Natural killer cell (primary cell): Measurements from ENCODE around the gene WDR5. TPM values are rescaled to one million over a fixed set of nuclear protein-coding genes. Genes with fewer than 3 reads are reported as not detected.
A peak's percentile ranks its signal among the peaks of the same experiment; 100 is the strongest.
"Not testable (repeated sequence)": the region's sequence is repeated elsewhere in the genome, so short reads cannot be mapped to it uniquely, and the experiment has no call there.

Experiments
- ATAC-seq, 3 donors: fragments of 150-1000 bp in 2 of 3; fragments of 200-7000 bp in 1 of 3; cut with Tn5 transposase; 1 replicate in 1 of 3; 2 replicates in 2 of 3; pipeline ENCODE4 v1.10.0; 2021; ENCODE audit warnings: mild to moderate bottlenecking in 2 of 3, moderate library complexity in 2 of 3
- DNase-seq, 2 donors: peaks; one replicate each; pipeline versions ENCODE4 v3.0.0 to v3.0.0-alpha.2; 2013 to 2021; ENCODE audit warnings: mixed read lengths in 1 of 2
- H3K27ac ChIP-seq: one replicate; pipeline ENCODE4 v1.5.1; 2013; ENCODE audit warnings: mild to moderate bottlenecking, low read length
- H3K27me3 ChIP-seq: one replicate; pipeline ENCODE4 v1.6.1; 2013; ENCODE audit warnings: low read length; ENCODE audit not compliant: control insufficient read depth, insufficient read depth
- H3K36me3 ChIP-seq: one replicate; pipeline ENCODE4 v1.6.1; 2013; ENCODE audit warnings: low read length; ENCODE audit not compliant: control insufficient read depth, insufficient read depth
- H3K4me1 ChIP-seq: one replicate; pipeline ENCODE4 v1.6.1; 2013; ENCODE audit warnings: low read length; ENCODE audit not compliant: control insufficient read depth, insufficient read depth
- H3K4me3 ChIP-seq: one replicate; pipeline ENCODE4 v1.5.1; 2013; ENCODE audit warnings: low read length
- H3K9me3 ChIP-seq: one replicate; pipeline ENCODE4 v1.6.1; 2013; ENCODE audit warnings: low read length; ENCODE audit not compliant: control insufficient read depth, insufficient read depth
- H3K27ac Mint-ChIP-seq, 2 donors: one replicate each; pipeline ENCODE4 v1.8.0; 2022; ENCODE audit warnings: mild to moderate bottlenecking in 2 of 2, mixed read lengths in 2 of 2, moderate library complexity in 1 of 2
- H3K27me3 Mint-ChIP-seq, 2 donors: one replicate each; pipeline ENCODE4 v1.8.0; 2022; ENCODE audit warnings: low read depth in 2 of 2, mixed read lengths in 2 of 2
- H3K36me3 Mint-ChIP-seq: one replicate; pipeline ENCODE4 v1.8.0; 2022; ENCODE audit warnings: mixed read lengths
- H3K4me1 Mint-ChIP-seq, 2 donors: one replicate each; pipeline ENCODE4 v1.8.0; 2022; ENCODE audit warnings: mixed read lengths in 2 of 2
- H3K4me3 Mint-ChIP-seq: one replicate; pipeline ENCODE4 v1.8.0; 2022; ENCODE audit warnings: mild to moderate bottlenecking, moderate library complexity, mixed read lengths
- H3K9me3 Mint-ChIP-seq, 2 donors: one replicate each; pipeline ENCODE4 v1.8.0; 2022; ENCODE audit warnings: mixed read lengths in 2 of 2
- CTCF ChIP-seq: fragments of 200-600 bp; IDR thresholded peaks from one replicate; pipeline ENCODE4 v1.8.0; 2022; ENCODE audit warnings: antibody characterized with exemption
- WGBS: methylation state at CpG from one replicate; pipeline ENCODE4 v1.1.7; 2013; ENCODE audit warnings: missing lambda C conversion rate; ENCODE audit not compliant: insufficient coverage; 5-methylcytosine and 5-hydroxymethylcytosine counted together
- intact Hi-C: fragments of 100-400 bp; cut with micrococcal nuclease; formaldehyde crosslinking; loops from one replicate; pipeline ENCODE4 v1.14.2; 2022
- total RNA-seq, 4 donors: library from RNA; stranded (reverse); fragments of 120-200 nt in 1 of 4; gene quantifications; one replicate each; pipeline versions ENCODE4 v1.2.3 to v1.2.4, GENCODE V29; 2013 to 2022

The WDR5 gene
- total RNA-seq, 3 donors from 2014 or later (not counting 1 experiment from before 2014, with no cell fraction given): 12.9 to 18.6 (median 15.9) TPM

GRCh38 chr9:134099123-134099761 lies 36.6 kb upstream of the WDR5 start:
- Histone ChIP-seq H3K4me3 (no peak overlapping the region), H3K27me3 (peaks cover 2% of the 10 kb centered on the region), H3K27ac (no peak overlapping the region), H3K4me1 (no peaks in the 10 kb centered on the region), H3K36me3 (no peaks in the 10 kb centered on the region), H3K9me3 (no peaks in the 10 kb centered on the region)
- H3K36me3 Mint-ChIP-seq: no peaks in the 10 kb centered on the region
- peak; percentile 69 for TF ChIP-seq CTCF
- WGBS: 38% methylated on average over 13 of the region's 13 CpGs
- peaks cover 3 to 17% of the 10 kb centered on the region in 2 donors for H3K27me3 Mint-ChIP-seq
- H3K27ac Mint-ChIP-seq: no peak overlapping the region
- ATAC-seq (peak; percentile 86 to 89 (median 86)), DNase-seq (peak in 1 of 2 donors; percentile 78)
- no peak overlapping the region for H3K4me3 Mint-ChIP-seq
- intact Hi-C loops: loop anchor here (2.0 kb wide), 1 partner anchor 306 kb away; no protein-coding TSS in a partner anchor
- H3K4me1 Mint-ChIP-seq: no peaks in the 10 kb centered on the region
- peaks cover 0 to 9% of the 10 kb centered on the region in 2 donors for H3K9me3 Mint-ChIP-seq

GRCh38 chr9:134100040-134100439 lies 35.8 kb upstream of the WDR5 start:
- Histone ChIP-seq H3K4me1 (no peaks in the 10 kb centered on the region), H3K27me3 (no peaks in the 10 kb centered on the region), H3K36me3 (no peaks in the 10 kb centered on the region), H3K9me3 (no peaks in the 10 kb centered on the region), H3K27ac (no peak overlapping the region), H3K4me3 (no peak overlapping the region)
- ATAC-seq (no peak), DNase-seq (no peak)
- 84% methylated on average over 5 of the region's 5 CpGs for WGBS
- intact Hi-C loops: no loop called here
- Mint-ChIP-seq H3K9me3 (peaks cover 0 to 9% of the 10 kb centered on the region in 2 donors), H3K27ac (no peak overlapping the region), H3K4me3 (no peak overlapping the region), H3K27me3 (peaks cover 4 to 13% of the 10 kb centered on the region in 2 donors), H3K4me1 (no peaks in the 10 kb centered on the region), H3K36me3 (no peaks in the 10 kb centered on the region)
- no peak for TF ChIP-seq CTCF

DNA sequence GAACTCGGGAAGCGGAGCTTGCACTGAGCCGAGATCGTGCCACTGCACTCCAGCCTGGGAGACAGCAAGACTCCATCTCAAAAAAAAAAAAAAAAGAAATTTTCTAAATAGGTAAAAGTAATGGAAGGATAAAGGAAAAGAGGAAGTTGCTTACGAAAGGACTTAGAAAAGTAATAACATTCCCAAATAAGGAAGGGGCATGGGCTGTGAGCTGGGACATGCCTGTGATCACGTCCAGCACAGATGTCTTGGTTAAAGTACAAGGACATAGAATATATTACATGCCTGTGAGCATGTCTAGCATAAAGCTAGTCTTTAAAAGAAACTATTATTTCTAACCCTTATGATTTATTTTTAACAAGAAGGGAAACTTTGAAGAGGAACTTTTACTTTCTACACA lies 34.7 kb upstream of the WDR5 start:
- DNase-seq, H3K4me1 ChIP-seq, H3K27me3 ChIP-seq, H3K27ac Mint-ChIP-seq, H3K4me3 Mint-ChIP-seq, H3K36me3 ChIP-seq, H3K27ac ChIP-seq, H3K9me3 ChIP-seq, H3K36me3 Mint-ChIP-seq, H3K4me3 ChIP-seq, H3K4me1 Mint-ChIP-seq, intact Hi-C loops, ATAC-seq, H3K9me3 Mint-ChIP-seq: not testable (repeated sequence)
- WGBS: 100% methylated on average over 2 of the region's 6 CpGs
- H3K27me3 Mint-ChIP-seq: peaks cover 9 to 13% of the 10 kb centered on the region in 2 donors

- no peak overlapping the region for H3K4me3 ChIP-seq
- no peak overlapping the region for H3K27ac ChIP-seq
- H3K9me3 ChIP-seq: no peaks in the 10 kb centered on the region
- peaks cover 9 to 17% of the 10 kb centered on the region in 2 donors for H3K27me3 Mint-ChIP-seq
- 82% methylated on average over 11 of the region's 11 CpGs for whole genome bisulfite sequencing
- H3K36me3 ChIP-seq: no peaks in the 10 kb centered on the region
- no peak for DNase-seq
- no peak overlapping the region for H3K27ac Mint-ChIP-seq
- H3K9me3 Mint-ChIP-seq: peaks cover 0 to 9% of the 10 kb centered on the region in 2 donors
- H3K36me3 Mint-ChIP-seq: no peaks in the 10 kb centered on the region
- H3K4me3 Mint-ChIP-seq: no peak overlapping the region
- no peak for ATAC-seq
- no peak for TF ChIP-seq CTCF
- H3K27me3 ChIP-seq: no peaks in the 10 kb centered on the region
- intact Hi-C loops: no loop called here
- no peaks in the 10 kb centered on the region for H3K4me1 ChIP-seq
- no peaks in the 10 kb centered on the region for H3K4me1 Mint-ChIP-seq
Measured at GRCh38 chr9:134101623-134102149, 34.2 kb upstream of the WDR5 start.
